K562 (cell line): Measurements from ENCODE around the gene GPR142. TPM values are rescaled to one million over a fixed set of nuclear protein-coding genes. Genes with fewer than 3 reads are reported as not detected.

Experiments used
- ATF6 ChIP-seq: sonication (generic); formaldehyde crosslinking; IDR thresholded peaks from 2 replicates; pipeline ENCODE4 v1.4.0; 2020; ENCODE audit warnings: mild to moderate bottlenecking, missing genetic modification reagents
- CXXC5 ChIP-seq: fragments of 250-450 bp; sonication (Bioruptor Pico); IDR thresholded peaks from 2 replicates; pipeline ENCODE4 v1.8.0; 2022; ENCODE audit warnings: inconsistent platforms, mild to moderate bottlenecking, moderate library complexity
- KAT2B ChIP-seq: IDR thresholded peaks from one replicate; pipeline ENCODE4 v1.6.1; 2012; ENCODE audit warnings: low read depth, mild to moderate bottlenecking, control low read depth, inconsistent platforms, low read length, moderate library complexity
- NR1H2 ChIP-seq: sonication (generic); formaldehyde crosslinking; IDR thresholded peaks from 2 replicates; pipeline ENCODE4 v1.4.0; 2020; ENCODE audit warnings: mild to moderate bottlenecking, missing genetic modification reagents
- NR2C2 ChIP-seq, 2 experiments: fragments of 200-800 bp in 1 of 2; sonication (Bioruptor generic) in 1 of 2; sonication (generic) in 1 of 2; formaldehyde crosslinking in 1 of 2; IDR thresholded peaks; 2 replicates each; pipeline versions ENCODE4 v1.6.1 to v1.8.0; 2016 to 2022; ENCODE audit warnings: mild to moderate bottlenecking in 1 of 2, missing compliant biosample characterization in 1 of 2, missing genetic modification characterization in 1 of 2, missing genetic modification reagents in 1 of 2
- RCOR1 ChIP-seq, 2 experiments: IDR thresholded peaks; 2 replicates each; pipeline ENCODE4 v1.6.1; 2012; ENCODE audit warnings: low read depth in 2 of 2, low read length in 2 of 2, borderline replicate concordance in 1 of 2, improper control_type of control experiment in 1 of 2
- STAT5A ChIP-seq: IDR thresholded peaks from 2 replicates; pipeline ENCODE4 v1.6.1; 2012; ENCODE audit warnings: low read length, inconsistent platforms, borderline replicate concordance
- USF2 ChIP-seq: sonication (generic); formaldehyde crosslinking; IDR thresholded peaks from 2 replicates; pipeline ENCODE4 v1.5.0; 2020; ENCODE audit warnings: missing genetic modification reagents
- ZBTB9 ChIP-seq: fragments of 450-650 bp; formaldehyde crosslinking; IDR thresholded peaks from 2 replicates; pipeline ENCODE4 v1.4.0; 2020; ENCODE audit warnings: mild to moderate bottlenecking, moderate library complexity
- ZNF408 ChIP-seq: fragments of 250-450 bp; sonication (Bioruptor Pico); IDR thresholded peaks from 2 replicates; pipeline ENCODE4 v1.4.0; 2020; ENCODE audit warnings: low read depth, mild to moderate bottlenecking, moderate library complexity
- polyA plus RNA-seq, 8 experiments: library from polyadenylated mRNA; depleted of rRNA in 4 of 8; stranded (reverse) in 5 of 8; unstranded in 3 of 8; fragments of >200 nt; fragmentation: Nextera tagmentation in 2 of 8; fragmentation: Illumina TruSeq in 1 of 8; extraction: Ambion mirVana in 2 of 8; extraction: Trizol in 1 of 8; gene quantifications; 2 replicates each; pipeline versions ENCODE4 v1.2.1 to v1.2.3, GENCODE V29; 2011 to 2014; ENCODE audit warnings: inconsistent platforms in 1 of 8, missing spikeins in 1 of 8
- total RNA-seq, 7 experiments: library from RNA; depleted of rRNA in 6 of 7; stranded (reverse); fragments of >200 nt in 6 of 7; fragmentation: Illumina TruSeq in 2 of 7; extraction: Trizol in 2 of 7; gene quantifications; 2 replicates each; pipeline versions ENCODE4 v1.2.1 to v1.2.3, GENCODE V29; 2011 to 2021; ENCODE audit warnings: low replicate concordance in 1 of 7
- TF ChIP-seq, protein P1 (sequence below), 2 experiments: fragments of 450-650 bp in 1 of 2; sonication (generic) in 1 of 2; formaldehyde crosslinking in 1 of 2; IDR thresholded peaks; 2 replicates each; pipeline versions ENCODE4 v1.7.1 to v1.9.0; 2016 to 2022; ENCODE audit warnings: inconsistent platforms in 1 of 2, mild to moderate bottlenecking in 1 of 2, missing genetic modification reagents in 1 of 2

GPR142 gene
- total and polyA plus RNA-seq, 9 of the 15 experiments (the other 6 are each of a cell fraction or from before 2014, with no cell fraction given): not detected

GRCh38 chr17:74380959-74381808, 13.9 kb downstream of the GPR142 start (continued):
- no peak for TF ChIP-seq NR1H2
- peak; percentile 67 for TF ChIP-seq USF2 (CRISPR knock-in tag)
- TF ChIP-seq ZNF408 (CRISPR knock-in tag): no peak
- TF ChIP-seq ATF6 (CRISPR knock-in tag): no peak
- TF ChIP-seq ZBTB9 (CRISPR knock-in tag): no peak
- no peak for TF ChIP-seq STAT5A
- TF ChIP-seq, protein P1, sequence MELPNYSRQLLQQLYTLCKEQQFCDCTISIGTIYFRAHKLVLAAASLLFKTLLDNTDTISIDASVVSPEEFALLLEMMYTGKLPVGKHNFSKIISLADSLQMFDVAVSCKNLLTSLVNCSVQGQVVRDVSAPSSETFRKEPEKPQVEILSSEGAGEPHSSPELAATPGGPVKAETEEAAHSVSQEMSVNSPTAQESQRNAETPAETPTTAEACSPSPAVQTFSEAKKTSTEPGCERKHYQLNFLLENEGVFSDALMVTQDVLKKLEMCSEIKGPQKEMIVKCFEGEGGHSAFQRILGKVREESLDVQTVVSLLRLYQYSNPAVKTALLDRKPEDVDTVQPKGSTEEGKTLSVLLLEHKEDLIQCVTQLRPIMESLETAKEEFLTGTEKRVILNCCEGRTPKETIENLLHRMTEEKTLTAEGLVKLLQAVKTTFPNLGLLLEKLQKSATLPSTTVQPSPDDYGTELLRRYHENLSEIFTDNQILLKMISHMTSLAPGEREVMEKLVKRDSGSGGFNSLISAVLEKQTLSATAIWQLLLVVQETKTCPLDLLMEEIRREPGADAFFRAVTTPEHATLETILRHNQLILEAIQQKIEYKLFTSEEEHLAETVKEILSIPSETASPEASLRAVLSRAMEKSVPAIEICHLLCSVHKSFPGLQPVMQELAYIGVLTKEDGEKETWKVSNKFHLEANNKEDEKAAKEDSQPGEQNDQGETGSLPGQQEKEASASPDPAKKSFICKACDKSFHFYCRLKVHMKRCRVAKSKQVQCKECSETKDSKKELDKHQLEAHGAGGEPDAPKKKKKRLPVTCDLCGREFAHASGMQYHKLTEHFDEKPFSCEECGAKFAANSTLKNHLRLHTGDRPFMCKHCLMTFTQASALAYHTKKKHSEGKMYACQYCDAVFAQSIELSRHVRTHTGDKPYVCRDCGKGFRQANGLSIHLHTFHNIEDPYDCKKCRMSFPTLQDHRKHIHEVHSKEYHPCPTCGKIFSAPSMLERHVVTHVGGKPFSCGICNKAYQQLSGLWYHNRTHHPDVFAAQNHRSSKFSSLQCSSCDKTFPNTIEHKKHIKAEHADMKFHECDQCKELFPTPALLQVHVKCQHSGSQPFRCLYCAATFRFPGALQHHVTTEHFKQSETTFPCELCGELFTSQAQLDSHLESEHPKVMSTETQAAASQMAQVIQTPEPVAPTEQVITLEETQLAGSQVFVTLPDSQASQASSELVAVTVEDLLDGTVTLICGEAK (IDR thresholded peaks at IDR 0.05): no peak
- TF ChIP-seq, protein P1 (CRISPR knock-in tag; IDR thresholded peaks at IDR 0.05): no peak
- no peak for TF ChIP-seq CXXC5 (CRISPR knock-in tag)
- TF ChIP-seq RCOR1 (IDR thresholded peaks at IDR 0.05; ENCODE audit: borderline replicate concordance in 1 of 2, low read depth in 2 of 2, low read length in 2 of 2): 0 out of 4 replicates have a peak, but pooled peaks of 1 of the 2 experiments have one; percentile 14
- TF ChIP-seq KAT2B: no peak
- no peak for TF ChIP-seq NR2C2 (CRISPR knock-in tag; IDR thresholded peaks at IDR 0.05)
- TF ChIP-seq NR2C2 (tag; IDR thresholded peaks at IDR 0.05): no peak
